Immature natural killer cell (primary cell): ENCODE data around the gene RAB11A. TPM values are rescaled to one million over a fixed set of nuclear protein-coding genes. Genes with fewer than 3 reads are reported as not detected.

Experiments used
- DNase-seq, 3 donors: peaks; one replicate each; pipeline ENCODE4 v3.0.0; 2022; ENCODE audit warnings: mixed read lengths in 1 of 3
- H3K27ac Mint-ChIP-seq, 6 donors: one replicate each; pipeline ENCODE4 v1.8.0; 2020; ENCODE audit warnings: mixed read lengths in 6 of 6, mild to moderate bottlenecking in 5 of 6, inconsistent platforms in 4 of 6, moderate library complexity in 3 of 6
- H3K27me3 Mint-ChIP-seq, 3 donors: one replicate each; pipeline ENCODE4 v1.8.0; 2020 to 2021; ENCODE audit warnings: low read depth in 3 of 3, mild to moderate bottlenecking in 3 of 3, mixed read lengths in 3 of 3, moderate library complexity in 3 of 3, inconsistent platforms in 1 of 3
- H3K36me3 Mint-ChIP-seq, 3 donors: one replicate each; pipeline ENCODE4 v1.8.0; 2020; ENCODE audit warnings: mixed read lengths in 3 of 3, inconsistent platforms in 2 of 3, mild to moderate bottlenecking in 2 of 3
- H3K4me1 Mint-ChIP-seq, 2 donors: one replicate each; pipeline ENCODE4 v1.8.0; 2020; ENCODE audit warnings: inconsistent platforms in 2 of 2, mild to moderate bottlenecking in 2 of 2, mixed read lengths in 2 of 2, moderate library complexity in 1 of 2
- H3K4me3 Mint-ChIP-seq, 5 donors: one replicate each; pipeline ENCODE4 v1.8.0; 2020; ENCODE audit warnings: mild to moderate bottlenecking in 5 of 5, mixed read lengths in 5 of 5, inconsistent platforms in 3 of 5, moderate library complexity in 3 of 5
- H3K9me3 Mint-ChIP-seq, 6 donors: one replicate each; pipeline ENCODE4 v1.8.0; 2020; ENCODE audit warnings: mild to moderate bottlenecking in 6 of 6, mixed read lengths in 6 of 6, inconsistent platforms in 4 of 6, moderate library complexity in 3 of 6
- polyA plus RNA-seq, 3 donors: library from polyadenylated mRNA; unstranded; fragments of 300-500 nt; fragmentation: Illumina TruSeq; gene quantifications; one replicate each; pipeline ENCODE4 v1.2.3, GENCODE V29; 2021

The RAB11A gene
- polyA plus RNA-seq, 3 donors from 2014 or later = 178 to 238 (median 228) TPM

GRCh38 chr15:65883571-65883970, 14.3 kb downstream of the RAB11A start:
- peaks cover 6 to 44% (median 16%) of the 10 kb centered on the region in 3 donors for H3K36me3 Mint-ChIP-seq
- no peak overlapping the region for H3K4me3 Mint-ChIP-seq
- H3K4me1 Mint-ChIP-seq = peaks cover 26 to 76% of the 10 kb centered on the region in 2 donors
- H3K27ac Mint-ChIP-seq = peak overlapping the region in 2 of 6 donors; percentile 28 to 36
- DNase-seq = no peak
- H3K9me3 Mint-ChIP-seq = no peaks in the 10 kb centered on the region
- no peaks in the 10 kb centered on the region for H3K27me3 Mint-ChIP-seq

- no peak for DNase-seq
Observed at GRCh38 chr15:65884511-65884910, 15.2 kb downstream of the RAB11A start.

GRCh38 chr15:65885668-65886218, 16.5 kb downstream of the RAB11A start:
- H3K27me3 Mint-ChIP-seq = no peaks in the 10 kb centered on the region
- peaks cover 26 to 82% of the 10 kb centered on the region in 2 donors for H3K4me1 Mint-ChIP-seq
- no peak for DNase-seq
- H3K9me3 Mint-ChIP-seq = no peaks in the 10 kb centered on the region
- peaks cover 9 to 39% (median 13%) of the 10 kb centered on the region in 3 donors for H3K36me3 Mint-ChIP-seq
- H3K4me3 Mint-ChIP-seq = no peak overlapping the region
- peak overlapping the region in 4 of 6 donors; percentile 14 to 62 (median 39) for H3K27ac Mint-ChIP-seq

More at GRCh38 chr15:65884511-65884910, 15.2 kb downstream of the RAB11A start:
- H3K36me3 Mint-ChIP-seq = peaks cover 13 to 45% (median 14%) of the 10 kb centered on the region in 3 donors
- H3K27me3 Mint-ChIP-seq = no peaks in the 10 kb centered on the region
- no peak overlapping the region for H3K4me3 Mint-ChIP-seq
- H3K27ac Mint-ChIP-seq = peak overlapping the region in 3 of 6 donors; percentile 12 to 59 (median 28)
- peaks cover 26 to 85% of the 10 kb centered on the region in 2 donors for H3K4me1 Mint-ChIP-seq
- no peaks in the 10 kb centered on the region for H3K9me3 Mint-ChIP-seq

- Mint-ChIP-seq H3K4me3 (peak overlapping the region in 2 of 5 donors; percentile 1 to 4), H3K27ac (peak overlapping the region; percentile 11 to 84 (median 80)), H3K27me3 (no peaks in the 10 kb centered on the region), H3K9me3 (no peaks in the 10 kb centered on the region), H3K4me1 (peaks cover 13 to 77% of the 10 kb centered on the region in 2 donors), H3K36me3 (peaks cover 9 to 33% (median 13%) of the 10 kb centered on the region in 3 donors)
- peak; percentile 10 to 27 (median 21) for DNase-seq
Observed at GRCh38 chr15:65887565-65887964, 18.3 kb downstream of the RAB11A start.

- no peak for DNase-seq
- Mint-ChIP-seq H3K4me3 (no peak overlapping the region), H3K27ac (no peak overlapping the region), H3K9me3 (no peaks in the 10 kb centered on the region), H3K27me3 (no peaks in the 10 kb centered on the region), H3K4me1 (peaks cover 13 to 70% of the 10 kb centered on the region in 2 donors), H3K36me3 (peaks cover 9 to 33% (median 13%) of the 10 kb centered on the region in 3 donors)
Observed at GRCh38 chr15:65888981-65889380, 19.7 kb downstream of the RAB11A start.

GRCh38 chr15:65893060-65893459, 23.8 kb downstream of the RAB11A start:
- no peaks in the 10 kb centered on the region for H3K9me3 Mint-ChIP-seq
- no peak overlapping the region for H3K27ac Mint-ChIP-seq
- peaks cover 9 to 25% (median 17%) of the 10 kb centered on the region in 3 donors for H3K36me3 Mint-ChIP-seq
- no peak for DNase-seq
- H3K4me1 Mint-ChIP-seq = peaks cover 3 to 39% of the 10 kb centered on the region in 2 donors
- no peaks in the 10 kb centered on the region for H3K27me3 Mint-ChIP-seq
- H3K4me3 Mint-ChIP-seq = no peak overlapping the region

GRCh38 chr15:65896236-65896635, 26.9 kb downstream of the RAB11A start:
- H3K27ac Mint-ChIP-seq = no peak overlapping the region

GRCh38 chr15:65900488-65900887, 31.2 kb downstream of the RAB11A start:
- Mint-ChIP-seq H3K4me3 (no peak overlapping the region), H3K27me3 (no peaks in the 10 kb centered on the region), H3K9me3 (no peaks in the 10 kb centered on the region), H3K27ac (peak overlapping the region in 1 of 6 donors; percentile 14), H3K36me3 (peaks cover 11 to 24% (median 13%) of the 10 kb centered on the region in 3 donors), H3K4me1 (no peaks in the 10 kb centered on the region)
- DNase-seq = no peak

More at GRCh38 chr15:65896236-65896635, 26.9 kb downstream of the RAB11A start:
- Mint-ChIP-seq H3K36me3 (peaks cover 5 to 15% (median 13%) of the 10 kb centered on the region in 3 donors), H3K4me1 (peaks cover 2 to 15% of the 10 kb centered on the region in 2 donors), H3K27me3 (no peaks in the 10 kb centered on the region), H3K4me3 (no peak overlapping the region), H3K9me3 (no peaks in the 10 kb centered on the region)
- no peak for DNase-seq

GRCh38 chr15:65901336-65901735, 32.0 kb downstream of the RAB11A start:
- Mint-ChIP-seq H3K27ac (no peak overlapping the region), H3K9me3 (no peaks in the 10 kb centered on the region), H3K4me1 (no peaks in the 10 kb centered on the region), H3K4me3 (no peak overlapping the region), H3K27me3 (no peaks in the 10 kb centered on the region), H3K36me3 (peaks cover 11 to 21% (median 17%) of the 10 kb centered on the region in 3 donors)
- DNase-seq = no peak

GRCh38 chr15:65901836-65902235, 32.5 kb downstream of the RAB11A start:
- H3K4me3 Mint-ChIP-seq = no peak overlapping the region
- H3K4me1 Mint-ChIP-seq = no peaks in the 10 kb centered on the region
- no peaks in the 10 kb centered on the region for H3K9me3 Mint-ChIP-seq
- H3K27me3 Mint-ChIP-seq = no peaks in the 10 kb centered on the region
- H3K27ac Mint-ChIP-seq = no peak overlapping the region
- peaks cover 11 to 21% (median 20%) of the 10 kb centered on the region in 3 donors for H3K36me3 Mint-ChIP-seq
- DNase-seq = no peak

- H3K27ac Mint-ChIP-seq = no peak overlapping the region
Observed at GRCh38 chr15:65902373-65902772, 33.1 kb downstream of the RAB11A start.

GRCh38 chr15:65903296-65904073, 34.2 kb downstream of the RAB11A start:
- DNase-seq = no peak
- Mint-ChIP-seq H3K36me3 (peaks cover 6 to 23% (median 17%) of the 10 kb centered on the region in 3 donors), H3K4me3 (no peak overlapping the region), H3K9me3 (no peaks in the 10 kb centered on the region), H3K4me1 (no peaks in the 10 kb centered on the region), H3K27ac (peak overlapping the region in 1 of 6 donors; percentile 7), H3K27me3 (peaks cover 0 to 2% (median 0%) of the 10 kb centered on the region in 3 donors)

More at GRCh38 chr15:65902373-65902772, 33.1 kb downstream of the RAB11A start:
- no peak for DNase-seq
- H3K4me3 Mint-ChIP-seq = no peak overlapping the region
- H3K9me3 Mint-ChIP-seq = no peaks in the 10 kb centered on the region
- H3K4me1 Mint-ChIP-seq = no peaks in the 10 kb centered on the region
- no peaks in the 10 kb centered on the region for H3K27me3 Mint-ChIP-seq
- peaks cover 11 to 24% (median 21%) of the 10 kb centered on the region in 3 donors for H3K36me3 Mint-ChIP-seq

GRCh38 chr15:65904301-65904700, 35.0 kb downstream of the RAB11A start:
- Mint-ChIP-seq H3K4me1 (no peaks in the 10 kb centered on the region), H3K27ac (no peak overlapping the region), H3K27me3 (peaks cover 0 to 2% (median 0%) of the 10 kb centered on the region in 3 donors), H3K36me3 (peaks cover 6 to 23% (median 17%) of the 10 kb centered on the region in 3 donors), H3K4me3 (no peak overlapping the region), H3K9me3 (no peaks in the 10 kb centered on the region)
- no peak for DNase-seq

GRCh38 chr15:65906396-65906795, 37.1 kb downstream of the RAB11A start:
- no peaks in the 10 kb centered on the region for H3K9me3 Mint-ChIP-seq
- H3K4me3 Mint-ChIP-seq = no peak overlapping the region
- peaks cover 0 to 7% (median 0%) of the 10 kb centered on the region in 3 donors for H3K27me3 Mint-ChIP-seq
- H3K4me1 Mint-ChIP-seq = no peaks in the 10 kb centered on the region
- H3K36me3 Mint-ChIP-seq = peaks cover 6 to 23% (median 9%) of the 10 kb centered on the region in 3 donors
- DNase-seq = no peak
- H3K27ac Mint-ChIP-seq = no peak overlapping the region
